Transverse colon (tissue), 4 donors: ENCODE results near the gene BDKRB1.

Experiments
- POLR2A ChIP-seq: fragments of 450-650 bp; IDR thresholded peaks from one replicate; pipeline ENCODE4 v1.6.1; 2016; ENCODE audit warnings: antibody characterized with exemption, mild to moderate bottlenecking, moderate library complexity
- POLR2AphosphoS5 ChIP-seq, 3 donors: sonication (generic); formaldehyde crosslinking; IDR thresholded peaks; one replicate each; pipeline ENCODE4 v1.6.1; 2016; ENCODE audit warnings: antibody characterized with exemption in 3 of 3
- TF ChIP-seq, protein P1 (sequence below), 5 experiments: fragments of 200-600 bp in 3 of 5; fragments of 450-650 bp in 2 of 5; sonication (generic) in 3 of 5; IDR thresholded peaks; 1 replicate in 2 of 5; 2 replicates in 3 of 5; pipeline ENCODE4 v1.5.1; 2016 to 2017; ENCODE audit warnings: antibody characterized with exemption in 5 of 5, inconsistent platforms in 3 of 5, mild to moderate bottlenecking in 2 of 5, moderate library complexity in 1 of 5

- TF ChIP-seq POLR2A (no peak), POLR2AphosphoS5 (IDR thresholded peaks at IDR 0.05) (no peak)
- TF ChIP-seq, protein P1, sequence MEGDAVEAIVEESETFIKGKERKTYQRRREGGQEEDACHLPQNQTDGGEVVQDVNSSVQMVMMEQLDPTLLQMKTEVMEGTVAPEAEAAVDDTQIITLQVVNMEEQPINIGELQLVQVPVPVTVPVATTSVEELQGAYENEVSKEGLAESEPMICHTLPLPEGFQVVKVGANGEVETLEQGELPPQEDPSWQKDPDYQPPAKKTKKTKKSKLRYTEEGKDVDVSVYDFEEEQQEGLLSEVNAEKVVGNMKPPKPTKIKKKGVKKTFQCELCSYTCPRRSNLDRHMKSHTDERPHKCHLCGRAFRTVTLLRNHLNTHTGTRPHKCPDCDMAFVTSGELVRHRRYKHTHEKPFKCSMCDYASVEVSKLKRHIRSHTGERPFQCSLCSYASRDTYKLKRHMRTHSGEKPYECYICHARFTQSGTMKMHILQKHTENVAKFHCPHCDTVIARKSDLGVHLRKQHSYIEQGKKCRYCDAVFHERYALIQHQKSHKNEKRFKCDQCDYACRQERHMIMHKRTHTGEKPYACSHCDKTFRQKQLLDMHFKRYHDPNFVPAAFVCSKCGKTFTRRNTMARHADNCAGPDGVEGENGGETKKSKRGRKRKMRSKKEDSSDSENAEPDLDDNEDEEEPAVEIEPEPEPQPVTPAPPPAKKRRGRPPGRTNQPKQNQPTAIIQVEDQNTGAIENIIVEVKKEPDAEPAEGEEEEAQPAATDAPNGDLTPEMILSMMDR (IDR thresholded peaks at IDR 0.05), result no peak
Observed at GRCh38 chr14:96215452-96216244, 40.4 kb upstream of the BDKRB1 start.
